ENCODE measurements around the gene SLC45A1. TPM values are rescaled to one million over a fixed set of nuclear protein-coding genes. Genes with fewer than 3 reads are reported as not detected.

Gene SLC45A1
- total RNA-seq, 1 donor from 2014 or later, result 1.2 TPM

GRCh38 chr1:8384577-8384976 is 66.7 kb downstream of the SLC45A1 start:
- no peak for DNase-seq (ENCODE audit: low read depth, low spot score)

GRCh38 chr1:8386247-8386646 is 68.3 kb downstream of the SLC45A1 start:
- no peak for DNase-seq (ENCODE audit: low read depth, low spot score)

- no peak for DNase-seq (ENCODE audit: low read depth, low spot score)
Observed at GRCh38 chr1:8388732-8389562, 71.0 kb downstream of the SLC45A1 start.

- DNase-seq (ENCODE audit: low read depth, low spot score), result no peak
Observed at GRCh38 chr1:8389958-8390535, 72.1 kb downstream of the SLC45A1 start.

- DNase-seq (ENCODE audit: low read depth, low spot score), result no peak
Observed at GRCh38 chr1:8390707-8391106, 72.8 kb downstream of the SLC45A1 start.

- DNase-seq (ENCODE audit: low read depth, low spot score), result no peak
Observed at GRCh38 chr1:8392522-8392921, 74.6 kb downstream of the SLC45A1 start.
